Neuronal stem cell (in vitro differentiated cells): ENCODE results near the gene ID3.

ENCODE experiments used
- DNase-seq: peaks from one replicate; pipeline ENCODE4 v3.0.0-alpha.2; 2013; ENCODE audit warnings: low spot score
- H2AFZ ChIP-seq: one replicate; pipeline ENCODE4 v1.6.1; 2013; ENCODE audit warnings: mild to moderate bottlenecking, low read length, inconsistent platforms
- H2AK5ac ChIP-seq: 2 replicates; pipeline ENCODE4 v1.6.1; 2013; ENCODE audit warnings: low read depth, mild to moderate bottlenecking, inconsistent platforms, low read length, moderate library complexity, mixed read lengths
- H2BK120ac ChIP-seq: 2 replicates; pipeline ENCODE4 v1.6.1; 2013; ENCODE audit warnings: low read depth, mild to moderate bottlenecking, inconsistent platforms, low read length, moderate library complexity, mixed read lengths
- H2BK12ac ChIP-seq: one replicate; pipeline ENCODE4 v1.6.1; 2013; ENCODE audit warnings: low read length, inconsistent platforms
- H2BK15ac ChIP-seq: 2 replicates; pipeline ENCODE4 v1.6.1; 2013; ENCODE audit warnings: mild to moderate bottlenecking, low read length, inconsistent platforms, mixed read lengths
- H2BK5ac ChIP-seq: one replicate; pipeline ENCODE4 v1.6.1; 2013; ENCODE audit warnings: inconsistent platforms, mild to moderate bottlenecking, low read length, moderate library complexity
- H3K14ac ChIP-seq: one replicate; pipeline ENCODE4 v1.6.1; 2013; ENCODE audit warnings: low read length, inconsistent platforms
- H3K18ac ChIP-seq: 2 replicates; pipeline ENCODE4 v1.6.1; 2013; ENCODE audit warnings: low read length, inconsistent platforms
- H3K23ac ChIP-seq: 2 replicates; pipeline ENCODE4 v1.6.1; 2013; ENCODE audit warnings: low read depth, mild to moderate bottlenecking, mixed read lengths, low read length, inconsistent platforms; ENCODE audit not compliant: poor library complexity
- H3K27ac ChIP-seq: replicated peaks from 3 replicates; pipeline ENCODE4 v1.5.1; 2013; ENCODE audit warnings: low read length, inconsistent platforms
- H3K27me3 ChIP-seq, 3 experiments: 2 replicates each; pipeline ENCODE4 v1.6.1; 2013; ENCODE audit warnings: low read length in 3 of 3, mild to moderate bottlenecking in 2 of 3, inconsistent platforms in 1 of 3, low read depth in 1 of 3, mixed read lengths in 1 of 3, moderate library complexity in 1 of 3; ENCODE audit not compliant: control insufficient read depth in 3 of 3, insufficient read depth in 3 of 3
- H3K36me3 ChIP-seq, 2 donors: replicated peaks in 1 of 2; 2 replicates each; pipeline ENCODE4 v1.6.1; 2013; ENCODE audit warnings: low read length in 2 of 2; ENCODE audit not compliant: control insufficient read depth in 2 of 2, insufficient read depth in 2 of 2
- H3K4ac ChIP-seq: 2 replicates; pipeline ENCODE4 v1.6.1; 2013; ENCODE audit warnings: inconsistent platforms, mild to moderate bottlenecking, low read length, moderate library complexity
- H3K4me1 ChIP-seq, 2 donors: 1 replicate in 1 of 2; 2 replicates in 1 of 2; pipeline ENCODE4 v1.6.1; 2013; ENCODE audit warnings: low read length in 2 of 2, low read depth in 1 of 2; ENCODE audit not compliant: control insufficient read depth in 2 of 2, insufficient read depth in 1 of 2
- H3K4me2 ChIP-seq: one replicate; pipeline ENCODE4 v1.6.1; 2013; ENCODE audit warnings: mild to moderate bottlenecking, low read length, inconsistent platforms; ENCODE audit not compliant: insufficient read depth, poor library complexity, severe bottlenecking
- H3K4me3 ChIP-seq, 2 donors: 2 replicates each; pipeline ENCODE4 v1.5.1; 2013; ENCODE audit warnings: low read length in 2 of 2, mild to moderate bottlenecking in 2 of 2, inconsistent platforms in 1 of 2, moderate library complexity in 1 of 2
- H3K79me1 ChIP-seq: one replicate; pipeline ENCODE4 v1.6.1; 2013; ENCODE audit warnings: low read depth, mild to moderate bottlenecking, inconsistent platforms, low read length, moderate library complexity
- H3K9ac ChIP-seq: one replicate; pipeline ENCODE4 v1.6.1; 2013; ENCODE audit warnings: mild to moderate bottlenecking, low read depth, low read length, inconsistent platforms; ENCODE audit not compliant: poor library complexity
- H3K9me3 ChIP-seq, 2 donors: replicated peaks in 1 of 2; 2 replicates each; pipeline versions ENCODE3 to v1.6.1; 2013; ENCODE audit warnings: low read length in 2 of 2, mild to moderate bottlenecking in 2 of 2, inconsistent platforms in 1 of 2, low read depth in 1 of 2, mixed read lengths in 1 of 2, moderate library complexity in 1 of 2; ENCODE audit not compliant: control insufficient read depth in 2 of 2, insufficient read depth in 1 of 2
- H4K8ac ChIP-seq: one replicate; pipeline ENCODE4 v1.6.1; 2013; ENCODE audit warnings: low read depth, mild to moderate bottlenecking, inconsistent platforms, low read length, moderate library complexity
- H4K91ac ChIP-seq: one replicate; pipeline ENCODE4 v1.6.1; 2013; ENCODE audit warnings: low read length, low read depth, mild to moderate bottlenecking, inconsistent platforms; ENCODE audit not compliant: poor library complexity
- WGBS, 2 donors: extraction: QIAGEN DNeasy Blood & Tissue Kit; methylation state at CpG; one replicate each; pipeline ENCODE4 v1.1.7; 2013; ENCODE audit warnings: missing lambda C conversion rate in 2 of 2, mixed read lengths in 1 of 2; ENCODE audit not compliant: insufficient read length in 2 of 2, insufficient replicate concordance in 1 of 2; ENCODE audit errors: extremely low coverage in 2 of 2; 5-methylcytosine and 5-hydroxymethylcytosine counted together

Gene ID3

DNA sequence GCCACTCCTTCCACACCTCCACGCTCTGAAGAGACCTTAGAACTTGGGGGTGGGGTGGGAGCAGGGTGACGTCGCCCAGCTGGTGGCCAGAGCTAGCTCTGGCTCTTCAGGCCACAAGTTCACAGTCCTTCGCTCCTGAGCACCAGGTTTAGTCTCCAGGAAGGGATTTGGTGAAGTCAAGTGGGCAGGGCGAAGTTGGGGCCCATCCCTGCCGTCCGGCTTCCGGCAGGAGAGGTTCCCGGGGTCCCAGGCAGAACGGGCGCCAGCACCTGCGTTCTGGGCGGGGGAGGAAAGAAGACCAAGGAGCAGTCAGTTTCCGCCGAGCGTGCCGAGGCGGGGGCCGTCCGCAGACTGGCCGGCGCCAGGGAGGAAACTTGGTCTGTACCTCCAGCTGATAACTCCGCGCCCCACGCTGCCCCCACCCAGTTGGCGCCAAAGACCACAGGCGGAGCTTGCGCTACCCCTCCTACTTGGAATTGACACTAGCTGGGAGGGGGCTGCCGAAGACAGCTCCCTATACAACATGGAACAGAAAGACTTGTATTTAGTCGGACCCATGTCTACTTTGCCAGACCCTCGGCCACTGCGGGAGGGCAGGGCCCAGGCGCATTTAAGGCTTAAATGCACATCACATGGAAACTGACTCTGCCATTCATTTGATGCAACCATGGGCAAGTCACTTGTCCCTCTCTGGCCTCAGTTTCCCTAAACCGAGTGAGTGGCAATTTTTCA, 995 bp downstream of the ID3 start:
- no peak overlapping the region for H3K4ac ChIP-seq
- no peak overlapping the region for H2BK12ac ChIP-seq
- H3K79me1 ChIP-seq: peaks cover 6% of the 10 kb centered on the region
- H4K91ac ChIP-seq: no peak overlapping the region
- H2BK5ac ChIP-seq: peak overlapping the region; percentile 44
- peak overlapping the region; percentile 92 for H3K18ac ChIP-seq
- H4K8ac ChIP-seq: no peak overlapping the region
- H3K14ac ChIP-seq: peak overlapping the region; percentile 39
- H3K27ac ChIP-seq: no peak overlapping the region
- no peaks in the 10 kb centered on the region for H3K9me3 ChIP-seq
- H3K9ac ChIP-seq: peak overlapping the region; percentile 95
- peaks cover 0 to 24% of the 10 kb centered on the region in 2 donors for H3K36me3 ChIP-seq
- no peak overlapping the region for H2BK120ac ChIP-seq
- peak overlapping the region; percentile 47 for H3K23ac ChIP-seq
- no CpG with 5 or more reads among the region's 34 CpGs for WGBS, 2 donors
- no peak for DNase-seq
- H2AFZ ChIP-seq: no peak overlapping the region
- peak overlapping the region; percentile 86 for H3K4me2 ChIP-seq
- peak overlapping the region; percentile 91 to 93 for H3K4me3 ChIP-seq
- H2BK15ac ChIP-seq: peak overlapping the region; percentile 13
- peaks cover 47 to 53% of the 10 kb centered on the region in 2 donors for H3K4me1 ChIP-seq
- H2AK5ac ChIP-seq: peak overlapping the region; percentile 8
- peaks cover 0 to 10% (median 0%) of the 10 kb centered on the region in 3 experiments for H3K27me3 ChIP-seq

DNA sequence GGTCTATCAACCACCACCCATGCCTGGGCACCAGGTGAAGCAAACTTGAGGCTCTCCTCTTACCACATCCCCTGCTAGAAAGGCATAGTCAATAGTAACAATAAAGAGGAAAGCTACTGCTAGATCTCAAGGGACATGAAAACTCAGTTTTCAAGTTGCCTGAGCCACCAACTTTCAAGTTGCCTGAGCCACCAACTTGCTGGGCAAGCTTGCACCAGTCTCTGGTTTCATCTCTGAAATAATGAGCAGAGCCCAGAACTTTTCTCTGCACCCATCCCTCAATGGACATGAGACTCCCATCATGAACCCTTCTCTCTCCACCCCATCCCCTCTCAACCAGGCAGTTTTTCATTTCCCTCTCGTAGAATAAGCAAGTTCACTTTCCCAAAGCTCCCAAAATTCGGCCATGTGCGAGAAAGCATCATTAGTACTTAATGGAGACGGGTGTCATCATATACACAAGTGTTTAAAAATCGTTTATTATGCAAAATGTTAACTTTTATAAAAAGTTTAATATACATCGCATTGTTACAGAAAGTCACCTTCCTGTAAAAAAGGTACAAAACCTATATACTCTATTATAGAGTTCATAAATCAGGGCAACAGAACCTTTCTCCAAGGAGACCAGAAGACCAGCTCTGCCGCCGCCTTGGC, 1.7 kb downstream of the ID3 start:
- peak overlapping the region; percentile 86 for H3K4me2 ChIP-seq
- H3K79me1 ChIP-seq: peaks cover 6% of the 10 kb centered on the region
- H3K9ac ChIP-seq: no peak overlapping the region
- peaks cover 0 to 13% (median 0%) of the 10 kb centered on the region in 3 experiments for H3K27me3 ChIP-seq
- H3K27ac ChIP-seq: no peak overlapping the region
- no peak overlapping the region for H4K91ac ChIP-seq
- no peak overlapping the region for H2AFZ ChIP-seq
- no peak overlapping the region for H3K4ac ChIP-seq
- H3K18ac ChIP-seq: no peak overlapping the region
- WGBS, 2 donors: no CpG with 5 or more reads among the region's 8 CpGs
- H3K9me3 ChIP-seq: no peaks in the 10 kb centered on the region
- no peak overlapping the region for H2AK5ac ChIP-seq
- H2BK5ac ChIP-seq: no peak overlapping the region
- peaks cover 0 to 24% of the 10 kb centered on the region in 2 donors for H3K36me3 ChIP-seq
- no peak for DNase-seq
- peak overlapping the region; percentile 16 for H3K23ac ChIP-seq
- peak overlapping the region; percentile 91 to 93 for H3K4me3 ChIP-seq
- no peak overlapping the region for H2BK120ac ChIP-seq
- no peak overlapping the region for H2BK15ac ChIP-seq
- no peak overlapping the region for H4K8ac ChIP-seq
- H2BK12ac ChIP-seq: no peak overlapping the region
- peaks cover 45 to 50% of the 10 kb centered on the region in 2 donors for H3K4me1 ChIP-seq
- H3K14ac ChIP-seq: no peak overlapping the region

DNA sequence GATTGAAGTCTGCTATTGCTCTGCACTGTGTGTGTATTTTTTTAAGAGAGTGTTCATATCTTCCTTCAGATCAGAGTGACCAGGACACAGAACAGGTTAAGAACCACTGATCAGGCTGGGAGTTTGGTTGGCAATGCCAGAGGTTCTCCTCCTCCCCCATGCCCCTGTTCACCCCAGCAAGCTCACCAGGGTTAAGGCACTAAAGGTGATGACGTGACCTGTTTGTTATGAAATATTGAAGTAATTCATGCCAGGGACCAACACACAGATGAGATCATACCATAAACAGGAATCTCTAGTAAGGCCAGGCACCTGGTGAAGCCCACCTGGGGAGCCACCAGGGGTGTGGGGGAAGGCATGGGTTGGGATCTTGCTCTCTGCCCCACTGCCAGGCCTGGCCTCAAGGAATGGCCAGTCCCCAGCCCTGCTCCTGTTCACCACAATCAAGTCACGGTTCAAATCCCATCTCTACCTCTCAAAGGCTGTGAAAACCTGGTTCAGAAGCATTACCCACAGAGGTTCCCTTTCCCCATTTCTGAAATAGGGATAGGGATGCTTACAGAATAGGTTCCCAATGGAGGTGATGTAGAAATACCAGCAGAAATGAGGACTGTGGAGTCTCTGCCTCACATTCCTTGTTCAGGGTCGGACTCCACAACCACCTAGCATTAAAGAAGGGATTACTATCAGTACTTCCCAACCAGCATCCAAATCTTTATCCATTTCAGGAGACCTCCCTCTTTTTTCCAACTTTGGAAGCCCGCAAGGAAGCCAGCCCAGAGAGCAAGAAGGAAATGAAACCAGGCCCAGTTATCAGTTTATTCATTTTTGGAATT, 2.4 kb downstream of the ID3 start:
- peaks cover 45 to 52% of the 10 kb centered on the region in 2 donors for H3K4me1 ChIP-seq
- no CpG with 5 or more reads among the region's 4 CpGs for WGBS, 2 donors
- no peak for DNase-seq
- no peak overlapping the region for H4K8ac ChIP-seq
- H3K9ac ChIP-seq: no peak overlapping the region
- no peak overlapping the region for H3K23ac ChIP-seq
- H3K27ac ChIP-seq: no peak overlapping the region
- H3K18ac ChIP-seq: no peak overlapping the region
- no peak overlapping the region for H3K4ac ChIP-seq
- H2BK5ac ChIP-seq: no peak overlapping the region
- peaks cover 0 to 24% of the 10 kb centered on the region in 2 donors for H3K36me3 ChIP-seq
- peaks cover 0 to 13% (median 0%) of the 10 kb centered on the region in 3 experiments for H3K27me3 ChIP-seq
- H3K79me1 ChIP-seq: peaks cover 6% of the 10 kb centered on the region
- H3K4me3 ChIP-seq: peak overlapping the region; percentile 67 to 91
- H4K91ac ChIP-seq: no peak overlapping the region
- H3K4me2 ChIP-seq: peak overlapping the region; percentile 31
- no peak overlapping the region for H2BK12ac ChIP-seq
- no peak overlapping the region for H3K14ac ChIP-seq
- no peak overlapping the region for H2AK5ac ChIP-seq
- no peak overlapping the region for H2AFZ ChIP-seq
- H2BK120ac ChIP-seq: no peak overlapping the region
- no peak overlapping the region for H2BK15ac ChIP-seq
- H3K9me3 ChIP-seq: no peaks in the 10 kb centered on the region
